Liver (tissue), 2 donors: ENCODE measurements around the gene FGFR3.

Source experiments
- SP1 ChIP-seq: IDR thresholded peaks from 2 replicates; pipeline ENCODE4 v1.6.1; 2018; ENCODE audit warnings: antibody characterized with exemption, mild to moderate bottlenecking
- TF ChIP-seq, protein P1 (sequence below): IDR thresholded peaks from 2 replicates; pipeline ENCODE4 v1.6.1; 2016; ENCODE audit warnings: antibody characterized with exemption
- donor health status: healthy.

DNA sequence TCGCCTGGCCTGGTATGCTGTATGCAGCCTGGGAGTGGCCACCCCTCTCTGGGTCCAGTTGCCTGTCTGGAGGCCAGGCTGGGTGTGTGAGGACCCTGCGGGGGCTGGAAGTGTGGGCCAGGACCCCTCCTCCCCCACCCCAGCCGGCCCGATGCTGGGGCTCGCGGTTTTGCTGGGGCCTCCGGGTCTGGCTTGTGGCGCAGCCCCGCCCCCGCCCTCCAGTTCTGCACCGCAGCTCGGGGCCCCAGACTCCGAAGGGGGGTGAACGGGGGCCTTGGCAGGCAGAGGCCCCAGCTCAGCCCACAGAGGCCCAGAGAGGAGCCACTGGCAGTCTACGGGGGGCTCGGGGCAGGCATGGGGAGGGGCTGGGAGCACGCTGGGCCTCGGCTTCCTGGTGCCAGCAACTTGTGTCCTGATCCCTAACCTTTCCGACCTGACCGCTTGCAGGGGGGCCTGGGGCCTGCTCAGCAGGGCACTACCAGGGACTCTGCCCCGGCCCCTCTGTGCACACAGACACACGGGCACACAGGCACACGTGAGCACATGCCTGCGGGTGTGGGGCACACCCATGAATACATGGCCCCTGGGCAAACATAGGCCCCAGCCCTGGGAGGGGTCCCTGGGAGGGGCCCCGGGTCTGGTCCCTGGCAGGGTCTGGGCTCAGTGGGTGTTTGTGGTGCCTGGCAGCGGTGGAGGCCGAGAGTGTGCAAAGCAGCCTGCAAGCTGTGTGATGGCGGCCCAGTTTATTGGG is 21.4 kb upstream of the FGFR3 start:
- TF ChIP-seq, protein P1, sequence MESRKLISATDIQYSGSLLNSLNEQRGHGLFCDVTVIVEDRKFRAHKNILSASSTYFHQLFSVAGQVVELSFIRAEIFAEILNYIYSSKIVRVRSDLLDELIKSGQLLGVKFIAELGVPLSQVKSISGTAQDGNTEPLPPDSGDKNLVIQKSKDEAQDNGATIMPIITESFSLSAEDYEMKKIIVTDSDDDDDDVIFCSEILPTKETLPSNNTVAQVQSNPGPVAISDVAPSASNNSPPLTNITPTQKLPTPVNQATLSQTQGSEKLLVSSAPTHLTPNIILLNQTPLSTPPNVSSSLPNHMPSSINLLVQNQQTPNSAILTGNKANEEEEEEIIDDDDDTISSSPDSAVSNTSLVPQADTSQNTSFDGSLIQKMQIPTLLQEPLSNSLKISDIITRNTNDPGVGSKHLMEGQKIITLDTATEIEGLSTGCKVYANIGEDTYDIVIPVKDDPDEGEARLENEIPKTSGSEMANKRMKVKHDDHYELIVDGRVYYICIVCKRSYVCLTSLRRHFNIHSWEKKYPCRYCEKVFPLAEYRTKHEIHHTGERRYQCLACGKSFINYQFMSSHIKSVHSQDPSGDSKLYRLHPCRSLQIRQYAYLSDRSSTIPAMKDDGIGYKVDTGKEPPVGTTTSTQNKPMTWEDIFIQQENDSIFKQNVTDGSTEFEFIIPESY = no peak
- no peak for TF ChIP-seq SP1
